ENCODE results near the gene PARD3B.

The PARD3B gene

DNA sequence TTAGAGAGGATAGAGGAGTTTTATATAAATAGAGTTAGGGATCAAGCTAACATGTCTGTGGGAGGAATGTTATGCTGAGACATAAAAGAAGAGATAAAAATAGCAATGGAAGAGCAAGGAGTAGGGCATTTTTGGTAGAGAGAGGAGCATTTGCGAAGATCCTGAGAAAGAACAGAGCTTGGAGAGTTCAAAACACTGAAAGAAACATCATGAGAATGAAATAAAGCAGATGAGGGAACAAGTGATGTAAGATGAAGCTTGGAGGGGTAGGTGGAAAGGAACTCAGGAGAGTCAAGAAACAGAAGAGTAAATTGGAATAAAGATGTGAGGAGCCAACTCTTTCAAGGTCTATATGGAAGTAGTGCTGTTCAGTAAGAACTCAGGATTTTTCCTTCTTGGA, 308.6 kb downstream of the PARD3B start:
- DNase-seq = no peak

DNA sequence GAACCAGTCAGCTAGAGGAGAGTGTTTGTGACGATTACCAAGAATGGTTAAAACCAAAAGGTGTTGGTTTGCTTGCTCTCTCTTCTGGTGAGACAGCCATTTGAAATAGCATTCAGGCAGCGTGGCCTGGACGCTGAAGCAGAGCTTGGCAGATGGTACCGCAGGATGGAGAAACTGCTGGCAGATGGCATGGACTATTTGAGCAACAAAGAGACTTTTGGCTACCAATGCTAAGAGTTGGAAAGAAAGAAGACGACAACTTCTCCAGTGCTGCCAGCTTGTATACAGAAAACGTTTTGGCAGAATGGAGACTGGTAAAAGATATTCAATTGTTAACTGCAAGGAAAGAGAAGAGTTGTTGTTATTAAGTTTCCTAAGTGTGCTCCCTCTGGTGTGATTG, 315.0 kb downstream of the PARD3B start:
- DNase-seq = no peak

DNA sequence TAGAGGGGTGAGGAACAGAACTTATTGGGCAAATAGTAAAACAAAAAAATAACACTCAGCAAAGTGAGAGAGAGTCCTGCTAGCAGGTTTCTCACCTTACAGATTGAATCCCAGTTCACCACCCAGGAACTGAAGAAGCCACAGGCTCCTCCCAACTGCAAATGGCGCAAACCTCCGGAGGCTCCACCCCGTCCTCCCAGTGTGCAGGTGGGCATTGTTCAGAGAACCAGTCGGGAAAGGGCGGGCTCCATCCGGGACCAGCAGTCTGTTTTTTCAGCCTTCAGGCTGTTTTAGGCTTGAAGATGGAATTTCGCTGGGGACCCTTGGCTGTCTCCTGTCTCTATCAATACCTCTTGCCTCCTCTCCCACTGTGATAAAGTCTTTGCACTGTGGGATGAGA, 317.5 kb downstream of the PARD3B start:
- no peak for DNase-seq

DNA sequence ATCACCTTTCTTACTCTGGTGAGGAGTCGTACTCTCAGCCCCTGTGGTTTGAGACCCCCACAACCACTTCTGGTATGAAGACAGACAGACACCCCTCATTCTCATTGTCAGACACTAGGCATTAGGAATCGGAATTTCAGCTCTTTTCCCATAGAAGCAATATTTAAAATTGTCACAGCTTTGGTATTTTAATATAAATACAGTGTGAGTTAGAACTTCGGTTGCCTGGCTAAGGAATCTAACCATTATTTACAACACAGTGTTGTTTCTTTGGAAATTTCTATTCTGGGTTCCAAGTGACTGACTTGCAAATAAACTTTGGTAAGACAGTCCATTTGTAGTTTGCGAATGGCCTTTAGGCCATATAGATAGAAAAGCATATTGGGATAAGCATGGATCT, 318.1 kb downstream of the PARD3B start:
- no peak for DNase-seq

DNA sequence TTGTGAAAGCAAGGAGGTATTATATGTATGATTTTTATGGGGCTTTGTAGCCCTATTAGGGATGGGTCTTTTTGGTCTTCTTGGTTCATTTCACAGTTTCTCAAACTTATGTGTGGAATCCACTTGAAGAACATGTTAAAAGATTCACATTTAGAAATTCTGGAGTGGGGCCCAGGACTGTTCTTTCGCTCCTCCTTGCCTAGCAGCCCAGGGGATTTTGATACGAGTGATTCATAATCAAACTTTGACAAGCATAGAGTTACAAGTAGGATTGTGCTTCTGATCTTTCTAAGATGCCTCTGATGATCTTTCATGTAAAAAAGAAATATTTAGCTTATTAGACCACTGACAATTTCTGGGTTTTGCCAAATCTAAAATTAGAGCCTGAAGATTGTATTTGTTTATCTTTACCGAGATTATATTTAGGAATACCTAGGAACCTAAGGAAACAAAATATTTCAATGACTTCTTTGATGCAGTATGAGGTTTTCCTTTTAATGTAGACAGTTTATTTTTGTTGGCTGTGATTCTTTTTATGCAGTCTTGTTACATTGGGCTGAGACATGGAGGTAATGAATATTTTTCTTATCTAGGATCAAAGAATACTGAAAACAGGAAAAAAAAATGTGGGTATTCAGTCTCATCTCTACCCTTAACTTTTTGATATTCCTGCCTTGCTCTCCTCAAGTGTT, 324.0 kb downstream of the PARD3B start:
- DNase-seq = no peak

DNA sequence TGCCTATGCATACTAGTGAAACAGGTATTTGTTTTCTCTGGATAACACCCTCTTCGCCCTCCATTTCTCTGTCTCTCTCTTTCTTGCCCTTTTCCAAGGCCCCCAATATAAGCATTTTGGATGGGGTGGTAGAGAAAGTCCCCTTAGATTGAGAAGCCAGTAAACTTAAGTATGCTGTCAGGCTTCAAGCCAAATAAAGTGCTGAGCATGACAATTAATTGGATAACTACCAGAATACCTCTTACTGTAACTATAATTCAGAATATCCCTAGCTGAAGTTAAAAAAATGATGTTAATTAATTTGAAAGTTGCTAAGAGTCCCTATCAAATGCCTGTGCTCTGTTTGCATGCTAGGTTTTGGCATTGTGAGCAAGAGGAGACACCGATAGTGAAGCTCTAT, 324.8 kb downstream of the PARD3B start:
- no peak for DNase-seq

DNA sequence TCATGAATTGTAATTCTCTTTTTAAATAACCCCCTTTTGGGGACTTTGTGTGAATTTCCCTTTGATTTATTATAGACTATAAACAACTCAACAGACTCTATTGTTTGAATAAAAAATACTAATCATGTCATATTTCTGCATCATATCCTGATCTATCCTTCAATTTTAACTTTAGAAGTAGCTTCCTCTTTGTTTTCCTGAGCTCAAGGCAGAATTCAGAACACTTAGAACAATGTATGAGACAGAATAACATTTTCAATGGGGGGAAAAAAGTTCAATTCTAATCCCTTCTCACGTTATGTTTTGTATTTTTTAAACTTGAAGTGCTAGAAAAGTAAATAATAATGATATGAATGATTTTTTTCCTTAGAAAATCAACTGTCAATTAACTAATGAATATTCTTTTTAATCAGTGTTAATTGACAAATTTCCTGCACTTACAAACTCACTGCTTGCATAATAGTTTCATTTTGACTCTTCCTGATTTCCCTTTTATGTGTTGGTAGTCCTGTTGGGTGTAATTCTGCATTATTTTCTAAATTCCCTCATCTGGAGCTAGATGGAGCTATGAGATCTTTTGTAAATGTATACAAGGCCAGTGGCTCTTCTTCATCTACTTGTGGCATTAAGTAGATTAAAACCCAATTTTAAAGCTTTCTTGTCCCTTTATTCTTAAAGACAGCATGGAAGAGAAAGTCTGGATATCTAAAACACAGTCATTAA, 326.1 kb downstream of the PARD3B start:
- no peak for DNase-seq

DNA sequence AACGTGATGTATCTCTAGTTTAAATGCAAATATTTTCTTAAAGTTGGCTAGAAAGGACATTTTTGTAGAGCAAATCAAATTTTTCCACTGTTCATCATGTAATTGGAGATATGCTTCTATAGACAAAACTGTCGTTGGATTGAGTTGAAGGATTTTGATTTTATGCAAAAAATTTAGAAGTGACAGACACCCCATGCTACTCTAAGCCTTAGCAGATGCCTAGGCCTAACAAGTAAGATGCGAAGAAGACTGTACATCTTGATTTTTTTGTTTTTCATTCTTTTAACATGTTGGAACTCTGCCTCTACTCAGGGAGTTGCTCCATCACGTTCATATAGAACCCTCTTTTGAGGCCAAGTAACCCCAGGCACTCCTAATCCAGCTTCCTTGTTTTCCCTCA, 331.0 kb downstream of the PARD3B start:
- DNase-seq = no peak

DNA sequence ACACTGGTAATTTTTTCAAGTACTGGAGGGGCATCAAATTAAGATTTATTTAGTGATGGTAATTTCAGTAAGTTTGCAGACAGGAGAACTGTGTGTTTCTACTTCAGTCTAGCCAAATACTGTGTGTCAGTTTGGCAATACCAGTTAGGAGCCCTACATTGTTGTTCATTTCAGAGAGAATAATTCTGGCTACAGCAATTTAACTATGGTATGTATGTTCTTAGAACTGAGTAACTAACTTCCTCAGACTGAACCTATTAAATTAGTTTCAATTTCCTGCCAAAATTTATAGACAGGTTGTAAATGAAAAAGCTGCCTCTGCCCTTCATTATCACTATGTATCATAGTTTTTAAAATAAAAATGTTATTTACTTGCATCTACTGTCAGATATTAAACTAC, 332.4 kb downstream of the PARD3B start:
- DNase-seq = no peak

DNA sequence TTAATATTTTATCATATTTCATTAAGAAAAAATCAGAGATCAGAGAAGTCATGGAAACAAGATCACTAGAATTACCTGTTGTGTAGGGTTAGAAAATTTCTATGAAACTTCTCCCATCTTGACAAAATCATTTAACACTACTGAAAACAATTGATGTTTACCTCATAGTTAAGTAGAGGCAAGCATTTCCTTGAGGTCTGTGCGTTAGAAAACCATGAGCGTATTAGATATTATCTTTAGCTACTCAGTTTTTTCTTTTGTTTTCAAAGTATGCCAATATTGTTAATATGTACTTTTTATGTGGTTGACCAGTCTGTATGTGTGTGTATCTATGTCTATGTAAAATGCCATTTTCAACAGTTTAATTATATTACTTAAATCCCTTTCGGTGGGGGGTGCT, 335.7 kb downstream of the PARD3B start:
- DNase-seq = no peak

DNA sequence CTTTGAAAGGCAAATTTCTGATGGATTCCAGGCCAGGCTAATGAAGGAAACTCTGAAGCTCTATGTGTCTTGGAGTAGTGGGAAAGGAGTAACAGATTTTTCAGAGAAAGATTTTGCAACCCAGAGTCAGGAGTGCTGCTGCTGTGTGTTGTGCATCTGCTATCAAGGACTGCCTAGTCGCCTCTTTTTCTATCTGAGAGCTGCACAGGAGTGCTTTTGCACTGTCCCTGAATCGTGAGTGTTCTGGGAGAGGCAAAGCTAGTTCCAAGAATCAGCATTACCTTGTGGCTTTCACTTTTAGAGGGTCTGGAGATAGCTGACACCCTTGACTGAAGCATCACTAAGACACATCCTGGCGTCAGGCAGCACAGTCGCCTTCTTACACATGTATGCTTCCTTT, 336.4 kb downstream of the PARD3B start:
- peak in 1 of 2 donors; percentile 1 for DNase-seq

DNA sequence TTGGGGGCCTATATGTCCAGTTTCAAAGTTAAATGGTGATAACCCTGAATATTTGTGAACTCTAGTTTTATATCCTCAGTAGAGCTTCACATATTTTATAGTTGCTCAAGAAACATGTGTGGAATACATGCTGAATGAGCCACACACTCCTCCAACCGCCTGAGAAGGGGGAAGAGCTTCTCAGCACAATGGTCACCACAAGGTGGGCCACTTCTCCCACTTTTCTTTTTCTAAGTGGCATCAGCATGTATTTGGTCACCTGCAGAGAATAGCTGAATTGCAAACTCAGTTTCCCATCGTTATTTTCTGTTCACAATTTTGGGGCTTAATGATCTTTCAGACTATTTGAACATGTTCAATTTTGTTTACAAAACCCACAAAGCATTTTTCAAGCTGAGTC, 340.5 kb downstream of the PARD3B start:
- DNase-seq = no peak

DNA sequence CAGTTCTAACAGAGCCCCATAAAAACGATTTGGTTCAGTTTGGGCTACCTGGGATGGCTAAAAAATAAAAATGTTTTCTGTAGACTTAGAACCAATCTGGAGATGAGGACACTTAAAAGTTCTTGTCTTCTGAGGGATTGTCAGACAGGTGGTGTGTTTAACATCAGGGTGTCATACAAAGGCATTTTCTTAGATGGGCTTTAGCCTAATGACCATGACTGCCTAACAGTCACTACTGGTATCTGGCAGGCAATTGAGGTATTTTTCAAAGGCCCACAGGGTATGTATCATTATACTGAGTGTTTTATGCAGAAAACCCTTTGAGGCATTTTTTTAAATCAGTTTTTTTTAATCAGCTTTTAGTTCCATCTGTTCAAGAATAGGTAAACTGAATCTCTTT, 341.4 kb downstream of the PARD3B start:
- no peak for DNase-seq

DNA sequence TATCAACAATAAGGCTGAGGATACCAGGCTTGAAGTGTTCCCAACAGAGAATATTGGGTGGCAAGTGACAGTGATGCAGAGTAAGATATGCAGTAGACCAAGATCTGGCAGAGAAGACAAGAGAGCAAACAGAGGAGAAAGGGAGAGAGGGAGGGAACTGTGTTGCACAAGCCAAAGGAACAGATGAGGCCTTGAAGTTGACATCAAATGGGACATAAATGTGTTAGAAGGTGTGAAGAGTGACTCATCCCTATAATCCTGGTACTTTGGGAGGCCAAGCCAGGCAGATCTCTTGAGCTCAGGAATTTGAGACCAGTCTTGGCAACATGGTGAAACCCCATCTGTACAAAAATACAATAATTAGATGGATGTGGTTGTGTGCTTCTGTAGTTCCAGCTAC, 342.9 kb downstream of the PARD3B start:
- no peak for DNase-seq

DNA sequence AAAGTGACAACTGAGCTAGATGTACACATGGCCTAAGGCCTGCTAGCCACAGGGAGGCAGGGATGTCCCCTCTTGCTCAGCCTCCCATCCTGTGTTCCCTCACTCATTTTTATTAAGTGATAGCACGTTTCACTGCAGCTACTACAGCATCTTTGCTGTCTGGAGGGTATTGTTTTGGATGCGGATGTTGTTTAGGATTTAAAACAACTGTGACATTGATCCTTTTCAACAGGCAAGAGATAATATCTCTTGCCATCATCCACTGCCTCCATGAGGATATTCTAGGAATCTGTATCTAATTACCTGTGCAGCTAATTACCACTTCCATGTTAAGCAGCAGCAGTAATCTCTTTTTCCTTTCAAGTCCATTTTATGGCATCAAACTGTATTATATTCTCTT, 345.4 kb downstream of the PARD3B start:
- DNase-seq = no peak

DNA sequence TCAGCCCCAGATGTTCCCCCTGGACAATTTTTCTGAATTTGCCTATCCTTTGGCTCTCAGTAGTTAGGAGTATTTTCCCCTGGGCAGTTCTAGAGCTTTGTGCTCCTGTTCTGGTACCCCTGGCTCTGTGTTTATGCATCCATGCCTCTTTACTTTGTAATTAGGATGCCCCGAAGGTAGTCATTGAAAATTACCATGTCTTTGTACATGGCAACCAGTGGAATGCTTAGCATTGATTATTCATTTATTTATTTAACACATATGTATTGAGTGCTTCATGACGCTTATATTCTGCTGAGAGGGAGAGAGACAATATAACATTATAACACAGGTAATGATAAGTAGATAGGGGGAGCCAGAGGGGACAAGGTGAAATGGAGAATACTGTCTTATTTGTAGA, 346.5 kb downstream of the PARD3B start:
- DNase-seq = no peak

DNA sequence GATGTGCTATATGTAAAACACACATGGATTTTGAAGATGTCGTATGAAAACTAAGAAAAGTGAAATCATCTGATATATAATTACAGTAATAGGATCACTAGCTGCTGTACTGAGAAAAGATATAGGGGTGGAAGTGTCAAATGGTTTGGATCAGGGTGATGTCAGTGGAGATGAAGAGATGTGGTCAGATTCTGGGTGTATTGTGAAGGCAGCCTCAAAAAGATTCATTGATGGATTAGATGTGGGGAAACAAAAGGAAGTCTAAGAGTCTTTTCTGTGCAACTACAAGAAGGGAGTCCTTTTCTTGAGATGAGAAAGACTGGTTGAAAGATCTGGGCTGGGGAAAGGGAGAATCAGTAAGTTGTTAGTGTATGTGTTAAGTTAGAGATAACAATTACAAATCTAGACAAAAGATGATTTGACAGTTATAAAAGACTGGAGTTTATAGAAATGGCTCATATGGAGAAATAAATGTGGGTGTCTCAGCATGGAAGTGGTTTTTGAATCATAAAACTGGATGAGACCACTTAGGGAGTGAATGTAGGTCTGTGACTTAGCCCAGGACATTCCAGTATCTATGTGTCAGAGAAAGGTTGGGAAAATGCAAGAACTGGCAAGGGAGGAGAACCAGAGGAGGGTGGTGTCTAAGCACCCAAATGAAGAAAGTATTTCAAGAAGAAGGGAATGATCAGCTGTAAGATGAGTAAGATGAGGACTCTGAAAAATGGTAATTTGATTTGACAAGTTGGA, 347.4 kb downstream of the PARD3B start:
- DNase-seq = no peak

DNA sequence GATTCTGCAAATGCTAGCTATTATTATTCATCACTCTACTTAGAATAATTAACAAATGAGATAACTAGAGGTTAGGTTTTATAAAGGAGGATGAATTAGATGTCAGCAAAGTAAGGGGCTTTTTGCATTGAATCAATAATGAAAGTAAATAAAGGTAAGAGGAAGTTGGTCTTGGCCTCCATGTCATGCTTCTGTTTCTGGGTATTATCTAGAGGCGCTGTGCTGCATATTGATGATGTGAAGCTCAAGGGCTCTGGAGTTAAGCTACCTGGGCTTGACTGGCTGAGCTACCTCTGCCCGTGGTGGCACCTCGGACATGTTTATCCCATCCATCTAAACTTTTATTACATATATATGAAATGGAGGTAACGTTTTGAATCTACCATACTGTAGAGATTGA, 350.9 kb downstream of the PARD3B start:
- no peak for DNase-seq

DNA sequence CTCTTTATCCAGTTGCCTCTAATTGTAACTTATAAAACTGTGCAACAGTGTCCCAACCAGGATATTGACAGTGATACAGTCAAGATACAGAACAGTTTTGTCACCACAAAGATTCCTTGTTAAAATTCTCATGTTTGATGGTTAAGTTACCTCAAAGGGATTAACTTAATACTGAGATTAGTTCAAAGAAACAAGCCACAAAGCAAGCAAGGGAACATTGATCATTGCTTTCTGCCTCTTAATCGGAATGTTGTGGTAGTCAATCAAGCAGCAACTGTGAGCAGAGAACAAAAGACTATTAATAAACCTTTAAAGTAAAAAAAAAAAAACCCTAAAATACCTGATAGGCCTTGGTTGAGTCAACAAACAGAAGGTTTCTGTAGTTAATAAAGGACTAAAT, 352.3 kb downstream of the PARD3B start:
- DNase-seq = no peak

DNA sequence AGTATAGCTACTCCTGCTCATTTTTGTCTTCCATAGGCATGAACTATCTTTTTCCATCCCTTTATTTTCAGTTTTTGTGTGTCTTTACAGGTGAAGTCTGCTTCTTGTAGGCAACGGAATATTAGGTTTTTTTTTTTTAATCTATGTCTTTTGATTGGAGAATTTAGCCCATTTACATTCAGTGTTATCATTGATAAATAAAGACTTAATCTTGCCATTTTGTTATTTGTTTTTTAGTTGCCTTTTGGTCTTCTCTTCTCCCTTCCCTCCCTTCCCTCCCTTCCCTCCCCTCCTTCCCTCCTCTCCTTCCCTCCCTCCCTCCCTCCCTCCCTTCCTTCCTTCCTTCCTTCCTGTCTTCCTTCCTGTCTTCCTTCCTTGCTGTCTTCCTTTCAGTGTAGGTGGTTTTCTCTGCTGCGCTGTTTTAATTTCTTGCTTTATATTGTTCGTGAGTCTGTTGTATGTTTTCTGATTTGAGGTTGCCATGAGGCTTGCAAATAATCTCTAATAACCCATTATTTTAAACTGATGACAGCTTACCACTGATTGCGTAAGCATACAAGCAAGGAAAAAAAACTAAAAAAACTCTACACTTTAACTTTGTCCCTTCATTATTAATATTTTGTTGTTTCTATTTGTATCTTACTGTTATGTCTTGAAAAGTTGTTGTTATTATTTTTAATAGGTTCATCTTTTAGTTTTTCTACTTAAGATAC, 353.8 kb downstream of the PARD3B start:
- DNase-seq = no peak

DNA sequence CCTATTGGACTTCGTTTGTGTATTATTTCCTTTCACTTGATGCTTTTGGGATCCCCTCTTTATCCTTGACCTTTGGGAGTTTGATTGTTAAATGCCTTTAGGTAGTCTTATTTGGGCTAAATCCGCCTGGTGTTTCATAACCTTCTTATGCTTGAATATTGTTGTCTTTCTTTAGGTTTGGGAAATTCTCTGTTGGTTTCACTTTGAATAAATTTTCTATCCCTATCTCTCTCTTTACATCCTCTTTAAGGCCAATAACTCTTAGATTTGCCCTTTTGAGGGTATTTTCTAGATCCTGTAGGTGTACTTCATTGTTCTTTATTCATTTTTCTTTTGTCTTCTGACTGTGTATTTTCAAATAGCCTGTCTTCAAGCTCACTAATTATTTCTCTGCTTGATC, 354.7 kb downstream of the PARD3B start:
- DNase-seq = no peak

DNA sequence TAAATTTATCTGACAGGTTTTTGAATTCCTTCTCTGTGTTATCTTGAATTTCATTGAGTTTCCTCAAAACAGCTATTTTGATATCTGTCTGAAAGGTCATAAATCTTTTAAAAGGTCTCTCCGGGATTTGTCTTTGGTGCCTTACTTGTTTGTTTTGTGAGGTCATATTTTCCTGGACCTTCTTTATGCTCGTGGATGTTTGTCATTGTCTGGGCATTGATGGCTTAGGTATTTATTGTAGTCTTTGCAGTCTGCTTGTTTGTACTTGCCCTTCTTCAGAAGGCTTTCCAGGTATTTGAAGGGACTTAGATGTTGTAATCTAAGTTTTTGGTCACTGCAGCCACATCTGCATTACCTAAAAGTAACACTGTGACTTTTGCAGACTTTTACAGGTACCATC, 355.2 kb downstream of the PARD3B start:
- DNase-seq = no peak

DNA sequence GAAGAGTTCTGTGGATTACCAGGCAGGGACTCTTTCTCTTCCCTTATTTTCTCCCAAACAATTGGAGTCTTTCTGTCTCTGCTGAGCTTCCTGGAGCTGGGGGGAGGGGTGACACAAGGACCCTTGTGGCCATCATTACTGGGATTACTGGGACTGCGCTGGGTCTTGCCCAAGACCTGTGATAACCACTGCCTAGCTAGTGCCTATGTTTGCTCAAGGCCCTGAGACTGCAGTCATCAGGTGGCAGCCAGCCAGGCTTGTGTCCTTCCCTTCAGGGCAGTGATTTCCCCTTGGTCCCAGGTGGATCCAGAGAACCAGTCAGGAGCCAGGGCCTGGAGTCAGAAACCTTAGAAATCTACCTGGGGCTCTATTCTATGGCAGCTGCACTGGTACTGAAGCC, 355.6 kb downstream of the PARD3B start:
- DNase-seq = no peak

DNA sequence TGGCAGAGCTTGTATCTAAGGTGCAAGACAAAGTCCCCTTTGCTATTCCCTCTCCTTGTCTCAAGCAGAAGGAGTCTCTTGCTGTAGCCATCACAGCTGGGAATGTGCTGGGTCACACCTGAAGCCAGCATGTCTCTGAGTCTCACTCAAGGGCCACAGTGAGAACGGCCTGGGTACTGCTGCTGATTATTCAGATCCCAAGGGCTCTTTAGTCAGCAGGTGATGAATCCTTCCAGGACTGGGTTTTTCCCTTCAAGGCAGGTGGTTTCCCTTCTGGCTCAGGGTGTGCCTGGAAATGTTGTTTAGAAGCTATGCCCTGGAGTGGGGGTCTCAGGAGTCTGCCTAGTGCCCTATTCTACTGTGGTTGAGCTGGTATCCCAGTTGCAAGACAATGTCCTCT, 356.3 kb downstream of the PARD3B start:
- DNase-seq = no peak

Measured in stimulated activated CD4-positive, alpha-beta T cell treated with anti-CD3 and anti-CD28 coated beads, Interleukin-2, amount 100 ng/mL, for 48 hours (primary cell).